EH (cell line): ENCODE measurements around the gene ROCK2.
A peak's percentile ranks its signal among the peaks of the same experiment; 100 is the strongest.
"Not testable (repeated sequence)": the region's sequence is repeated elsewhere in the genome, so short reads cannot be mapped to it uniquely, and the experiment has no call there.

Experiments
- DNase-seq: peaks from one replicate; pipeline ENCODE4 v3.0.0-alpha.2; 2015; ENCODE audit warnings: low read depth

Gene ROCK2

GRCh38 chr2:11179196-11179595 is 165.2 kb downstream of the ROCK2 start:
- no peak for DNase-seq

- peak; percentile 44 for DNase-seq
Measured at GRCh38 chr2:11177871-11178690, 166.4 kb downstream of the ROCK2 start.

DNA sequence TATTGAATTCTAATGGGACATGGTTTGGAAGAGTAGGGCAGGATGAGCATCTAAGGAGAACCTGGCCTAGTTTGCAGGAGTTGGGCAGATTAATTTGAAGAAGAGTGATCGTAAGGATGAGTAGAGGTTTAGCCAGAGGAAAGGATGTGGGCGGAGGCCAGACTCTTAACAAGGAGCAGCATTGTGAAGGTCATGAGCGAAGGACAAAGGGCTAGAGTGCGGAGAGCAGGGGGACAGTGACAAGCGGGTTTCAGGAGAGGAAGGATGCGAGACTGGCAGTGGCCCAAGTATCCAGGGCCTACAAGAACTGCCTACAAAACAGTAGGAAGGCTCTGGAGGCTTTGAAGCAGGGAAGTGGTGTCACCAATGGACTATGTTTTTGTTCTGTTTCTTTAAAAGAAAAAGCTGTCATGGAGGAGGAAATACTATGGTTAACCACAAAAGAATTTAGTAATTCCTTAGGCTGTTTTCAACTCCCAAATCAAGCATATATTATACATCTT is 169.1 kb downstream of the ROCK2 start:
- DNase-seq = peak; percentile 80

DNA sequence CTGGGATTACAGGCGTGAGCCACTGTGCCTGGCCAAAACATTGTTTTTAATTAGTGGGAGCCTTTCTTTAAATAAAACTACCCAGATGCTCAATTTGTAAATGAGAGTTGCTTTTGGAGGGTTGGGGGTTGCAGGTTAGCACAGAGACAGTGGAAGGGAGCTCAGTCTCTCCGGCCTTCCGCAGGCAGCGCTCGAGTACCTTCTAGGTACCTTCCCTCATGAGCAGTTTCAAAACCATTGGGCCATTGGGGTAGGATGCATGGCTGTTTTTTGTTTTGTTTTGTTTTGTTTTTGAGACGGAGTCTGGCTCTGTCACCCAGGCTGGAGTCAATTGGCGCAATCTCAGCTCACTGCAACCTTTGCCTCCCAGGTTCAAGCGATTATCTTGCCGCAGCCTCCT is 170.2 kb downstream of the ROCK2 start:
- no peak for DNase-seq

- peak; percentile 10 for DNase-seq
Measured at GRCh38 chr2:11169333-11169732, 175.1 kb downstream of the ROCK2 start.

DNA sequence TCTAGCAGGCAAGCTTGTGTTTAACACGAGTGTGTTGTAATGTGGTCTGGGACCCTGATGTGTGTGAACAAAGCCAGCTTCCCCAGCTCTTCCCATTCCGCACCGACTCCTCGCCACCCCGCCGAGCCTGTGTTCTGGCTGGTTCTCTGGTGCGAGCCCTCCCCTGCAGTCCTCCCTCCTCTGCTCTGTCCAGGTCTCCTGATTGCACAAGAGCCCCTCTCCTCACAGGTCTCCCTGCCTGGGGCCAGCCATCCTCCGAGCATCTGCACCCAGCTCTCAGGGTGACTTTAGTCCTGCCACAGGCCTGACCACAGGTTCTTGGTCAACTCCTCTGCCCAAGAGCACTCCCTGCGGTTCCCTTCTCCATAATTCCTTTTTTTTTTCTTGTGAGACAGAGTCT is 175.9 kb downstream of the ROCK2 start:
- DNase-seq = no peak

DNA sequence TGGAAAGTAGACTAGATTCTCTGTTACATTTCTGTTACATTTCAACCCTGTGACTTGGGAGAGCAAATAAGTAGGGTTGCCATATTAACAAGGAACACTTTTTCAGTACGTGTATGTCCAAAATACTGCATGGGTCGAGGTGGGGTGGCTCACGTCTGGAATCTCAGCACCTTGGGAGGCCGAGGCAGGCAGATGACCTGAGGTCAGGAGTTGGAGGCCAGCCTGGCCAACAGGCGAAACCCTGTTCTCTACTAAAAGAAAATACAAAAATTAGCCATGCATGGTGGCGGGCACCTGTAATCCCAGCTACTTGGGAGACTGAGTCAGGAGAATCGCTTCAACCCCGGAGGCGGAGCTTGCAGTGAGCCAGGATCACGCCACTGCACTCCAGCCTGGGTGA is 178.0 kb downstream of the ROCK2 start:
- DNase-seq = no peak

GRCh38 chr2:11165046-11165445 is 179.4 kb downstream of the ROCK2 start:
- not testable (repeated sequence) for DNase-seq

DNA sequence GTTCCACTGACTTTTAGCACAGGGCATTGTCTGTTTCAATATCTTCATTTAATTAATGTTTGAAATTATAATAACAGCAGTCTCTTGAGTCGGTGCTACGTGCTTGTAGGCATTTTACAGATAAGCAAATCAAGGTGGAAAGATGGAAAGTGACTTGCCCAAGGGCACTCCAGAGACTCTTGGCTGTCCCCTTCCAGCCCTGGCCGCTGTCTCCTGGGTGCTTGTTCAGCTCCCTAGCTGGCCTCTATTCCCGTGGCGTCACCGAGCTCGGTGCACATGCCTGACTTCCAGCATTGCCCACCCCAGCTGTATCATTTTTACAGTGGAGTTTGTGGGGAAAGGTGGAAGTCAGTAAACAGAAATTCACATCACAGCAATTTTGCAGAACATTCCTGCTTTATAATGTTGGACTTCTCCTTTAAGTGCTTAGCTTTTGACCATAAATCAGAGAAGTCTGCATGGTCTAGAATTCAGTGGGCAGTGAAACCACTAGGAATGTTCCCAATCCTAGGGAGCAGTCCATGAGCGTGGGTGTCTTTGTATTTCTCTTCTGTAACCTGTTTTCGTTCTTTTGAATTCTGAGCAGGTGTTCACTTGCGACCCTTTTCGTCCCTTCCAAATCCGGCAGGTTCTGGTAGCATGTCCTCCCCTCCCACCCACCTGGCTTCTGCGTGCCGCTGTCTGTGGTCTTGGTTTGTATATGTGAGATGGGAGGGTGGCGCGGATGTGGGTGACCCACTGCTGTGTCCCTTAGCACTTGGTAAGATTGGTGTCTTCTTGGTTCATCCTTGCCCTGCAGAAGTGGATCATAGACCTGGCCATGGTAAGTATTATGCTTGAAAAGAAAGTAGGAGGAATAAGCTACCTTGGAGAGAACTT is 180.8 kb downstream of the ROCK2 start:
- DNase-seq = no peak

DNA sequence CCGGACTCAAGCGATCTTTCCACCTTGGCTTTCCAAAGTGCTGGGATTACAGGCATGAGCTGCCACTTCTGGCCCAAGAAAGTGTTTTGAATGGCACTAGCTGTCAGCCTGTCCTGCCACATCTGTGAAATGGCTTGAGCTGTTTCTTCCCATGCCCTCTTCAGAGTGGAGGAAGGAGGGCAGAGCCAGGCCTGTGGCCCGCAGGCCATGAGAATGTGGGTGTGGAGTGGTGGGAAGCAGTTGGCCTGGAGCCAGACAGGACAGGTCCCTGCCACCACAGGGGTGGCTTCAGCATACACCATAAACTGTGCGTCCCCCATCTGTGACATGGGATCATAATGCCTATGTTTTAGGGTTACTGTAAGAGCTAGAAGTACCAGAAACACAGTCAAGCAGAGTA is 182.7 kb downstream of the ROCK2 start:
- no peak for DNase-seq

DNA sequence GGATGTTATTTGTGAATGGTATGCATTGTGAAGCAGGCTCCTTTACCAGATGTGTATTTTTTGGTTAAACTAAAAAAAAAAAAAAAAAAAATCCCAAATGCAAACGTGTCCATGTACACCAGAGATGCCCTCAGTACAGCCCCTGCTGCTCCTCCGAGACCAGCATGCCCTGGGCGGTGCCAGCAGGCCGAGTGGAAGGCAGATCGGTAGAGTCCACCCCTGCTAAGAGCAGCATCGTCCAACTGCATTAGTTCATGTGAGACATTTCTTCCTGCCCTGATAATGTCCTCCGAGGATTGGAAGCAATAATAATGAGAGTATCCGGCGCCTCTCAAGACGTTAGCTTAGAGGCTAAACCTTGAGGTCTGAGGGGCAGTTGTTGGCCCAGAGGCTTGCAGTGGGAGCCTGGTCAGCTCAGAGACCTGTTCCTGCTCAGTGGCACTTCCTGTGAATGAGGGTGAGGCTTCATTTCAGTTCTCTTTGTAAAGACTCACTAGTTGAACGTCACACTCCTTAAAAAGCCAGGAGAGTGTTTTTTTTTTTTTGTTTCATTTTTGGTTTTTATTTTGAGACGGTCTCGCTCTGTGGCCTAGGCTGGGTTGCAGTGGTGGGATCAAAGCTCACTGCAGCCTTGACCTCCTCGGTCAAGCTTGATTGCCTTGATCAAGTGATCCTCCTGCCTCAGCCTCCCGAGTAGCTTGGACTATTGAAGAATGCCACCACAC is 183.5 kb downstream of the ROCK2 start:
- DNase-seq = no peak

GRCh38 chr2:11160256-11160655 is 184.2 kb downstream of the ROCK2 start:
- no peak for DNase-seq

GRCh38 chr2:11159574-11160170 is 184.8 kb downstream of the ROCK2 start:
- DNase-seq = no peak

DNA sequence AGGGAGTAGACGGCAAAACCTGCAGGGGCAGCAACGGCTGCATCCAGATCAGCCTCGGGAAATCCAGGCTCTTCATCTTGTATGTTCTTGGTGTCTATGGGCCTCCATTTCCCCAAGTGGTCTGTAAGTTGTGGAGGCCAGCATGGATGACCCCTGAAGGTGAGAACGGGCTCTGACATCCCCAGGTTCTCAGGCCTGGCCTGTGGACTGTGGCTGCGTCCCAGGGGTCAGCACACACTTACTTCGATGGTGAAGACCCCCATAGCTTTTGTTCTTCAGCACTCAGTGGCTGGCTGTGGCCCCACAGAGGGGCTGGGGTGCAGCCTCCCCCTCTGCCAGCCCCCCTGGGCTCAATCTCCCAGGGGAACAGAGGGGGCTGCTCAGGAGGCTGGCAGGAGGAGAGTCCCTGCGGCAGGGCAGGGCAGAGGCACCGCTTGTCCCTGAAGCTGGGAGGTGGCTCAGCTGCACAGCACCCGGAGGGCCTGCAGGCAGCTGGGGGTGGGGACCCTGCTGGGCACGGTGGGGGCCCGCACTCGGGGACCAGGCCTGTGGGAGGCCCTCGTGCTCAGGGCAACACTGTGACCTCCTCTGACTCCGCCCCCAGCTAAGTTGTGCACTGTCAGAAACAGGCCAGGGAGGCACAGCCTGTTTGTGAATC is 185.4 kb downstream of the ROCK2 start:
- DNase-seq = no peak

DNA sequence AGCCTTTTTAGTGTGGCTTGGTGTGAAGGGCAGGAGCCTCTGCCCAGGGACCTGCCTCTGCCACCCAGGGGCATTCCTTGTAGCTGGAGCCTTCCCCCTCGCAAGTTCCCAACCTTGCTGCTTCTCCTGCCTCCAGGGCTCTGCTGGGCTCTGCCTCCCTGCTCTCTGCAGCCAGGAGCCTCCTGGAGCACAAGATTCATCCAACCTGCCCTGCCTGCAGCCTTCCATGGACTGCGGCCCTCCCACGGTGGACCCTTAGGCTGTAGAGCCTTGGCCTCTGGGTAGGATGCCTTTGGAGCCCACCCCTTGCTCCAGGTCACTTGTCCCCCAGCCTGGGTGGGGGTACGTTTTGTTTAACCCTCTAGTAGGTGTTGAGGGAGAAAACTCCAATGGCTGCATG is 186.7 kb downstream of the ROCK2 start:
- DNase-seq = no peak

GRCh38 chr2:11157296-11157695 is 187.1 kb downstream of the ROCK2 start:
- DNase-seq = no peak

DNA sequence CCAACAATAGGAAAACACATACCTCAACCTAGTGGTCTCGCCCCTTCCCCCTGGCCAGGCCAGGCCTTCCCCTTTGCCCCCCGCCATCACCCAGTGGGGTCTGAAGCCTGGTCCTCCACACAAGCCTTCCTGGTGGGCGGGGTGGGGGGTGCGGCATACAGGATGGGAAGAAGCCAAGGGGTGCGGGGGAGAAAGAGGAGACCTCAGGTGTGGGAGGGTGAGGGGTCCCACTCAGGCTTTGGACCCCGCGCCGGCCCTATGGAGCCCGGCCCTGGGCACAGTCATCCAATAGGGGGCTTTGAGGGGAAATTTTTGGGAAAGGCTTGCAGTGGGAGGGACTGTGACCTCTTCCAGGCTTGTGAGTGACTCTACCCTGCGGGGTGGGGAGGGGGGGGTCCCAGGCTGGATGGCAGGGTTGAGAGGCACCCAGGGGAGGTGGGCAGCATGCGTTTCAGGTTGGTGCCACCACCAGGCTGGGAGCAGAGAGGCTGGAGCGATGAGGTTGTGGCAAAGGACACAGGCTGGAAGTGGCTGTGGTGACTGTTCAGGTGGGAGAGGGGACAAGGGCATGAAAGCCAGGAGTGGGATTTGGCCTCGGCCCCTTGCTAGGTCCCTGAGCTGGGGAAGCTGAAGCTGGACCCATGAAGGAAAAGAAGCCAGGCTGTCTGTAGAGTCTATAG is 187.9 kb downstream of the ROCK2 start:
- no peak for DNase-seq

- peak; percentile 90 for DNase-seq
Measured at GRCh38 chr2:11155381-11156035, 188.9 kb downstream of the ROCK2 start, which contains the start of gene SLC66A3. SLC66A3 (plus strand) TSS chr2:11155467; CDS start chr2:11155547, 80 bp downstream.

DNA sequence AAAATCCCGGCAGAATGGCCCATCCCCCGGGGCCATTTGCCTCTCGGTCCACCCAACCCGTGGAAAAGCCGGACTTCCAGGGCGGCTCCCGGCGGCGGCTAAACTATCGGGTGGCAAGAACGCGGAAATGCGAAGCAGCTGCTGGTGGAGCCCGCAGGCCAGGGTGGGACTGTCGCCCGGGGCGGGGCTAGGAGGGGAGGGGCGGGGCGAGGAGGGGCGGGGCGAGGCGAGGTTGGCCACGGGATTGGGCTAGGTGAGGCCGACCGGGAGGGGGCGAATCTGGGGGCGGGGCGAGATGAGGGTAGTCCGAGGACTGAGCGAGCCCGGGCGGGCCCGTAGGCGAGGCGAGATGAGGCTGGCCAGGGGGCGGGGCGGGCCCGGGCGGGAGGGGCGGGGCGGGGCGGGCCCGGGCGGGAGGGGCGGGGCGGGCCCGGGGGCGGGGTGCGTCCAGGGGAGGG is 189.5 kb downstream of the ROCK2 start:
- DNase-seq = peak; percentile 97
